Dendritic cell treated with granulocyte-macrophage colony-stimulating factor and Interleukin-4, amounts not matched to agents 40 ng/mL and 50 ng/mL, for 4 days (primary cell): ENCODE results near the gene CCDC167.

Source experiments
- H3K27ac Mint-ChIP-seq: one replicate; pipeline ENCODE4 v1.8.0; 2022; ENCODE audit warnings: mild to moderate bottlenecking, mixed read lengths
- H3K27me3 Mint-ChIP-seq: one replicate; pipeline ENCODE4 v1.8.0; 2022; ENCODE audit warnings: mild to moderate bottlenecking, mixed read lengths
- H3K36me3 Mint-ChIP-seq: one replicate; pipeline ENCODE4 v1.8.0; 2022; ENCODE audit warnings: low read depth, mixed read lengths
- H3K4me1 Mint-ChIP-seq: one replicate; pipeline ENCODE4 v1.8.0; 2022; ENCODE audit warnings: low read depth, mixed read lengths
- H3K4me3 Mint-ChIP-seq: one replicate; pipeline ENCODE4 v1.8.0; 2022; ENCODE audit warnings: mild to moderate bottlenecking, moderate library complexity, mixed read lengths
- H3K9me3 Mint-ChIP-seq: one replicate; pipeline ENCODE4 v1.8.0; 2022; ENCODE audit warnings: mixed read lengths
- intact Hi-C: fragments of 100-400 bp; cut with micrococcal nuclease; formaldehyde crosslinking; loops from one replicate; pipeline ENCODE4 v1.15.0; 2022

Gene CCDC167

GRCh38 chr6:37484786-37485170, 14.9 kb downstream of the CCDC167 start:
- H3K4me3 Mint-ChIP-seq = no peak overlapping the region
- H3K27me3 Mint-ChIP-seq = no peaks in the 10 kb centered on the region
- H3K36me3 Mint-ChIP-seq = peaks cover 68% of the 10 kb centered on the region
- intact Hi-C loops = loop anchor here (1.0 to 10.0 kb wide), 4 partner anchors 82 to 1010 kb away; no protein-coding TSS in a partner anchor
- H3K9me3 Mint-ChIP-seq = no peaks in the 10 kb centered on the region
- no peaks in the 10 kb centered on the region for H3K4me1 Mint-ChIP-seq
- H3K27ac Mint-ChIP-seq = no peak overlapping the region

GRCh38 chr6:37483917-37484785, 15.5 kb downstream of the CCDC167 start:
- Mint-ChIP-seq H3K4me1 (no peaks in the 10 kb centered on the region), H3K27me3 (no peaks in the 10 kb centered on the region), H3K36me3 (peaks cover 72% of the 10 kb centered on the region), H3K4me3 (no peak overlapping the region), H3K9me3 (no peaks in the 10 kb centered on the region), H3K27ac (no peak overlapping the region)
- intact Hi-C loops = loop anchor here (1.0 to 10.0 kb wide), 4 partner anchors 82 to 1011 kb away; no protein-coding TSS in a partner anchor

DNA sequence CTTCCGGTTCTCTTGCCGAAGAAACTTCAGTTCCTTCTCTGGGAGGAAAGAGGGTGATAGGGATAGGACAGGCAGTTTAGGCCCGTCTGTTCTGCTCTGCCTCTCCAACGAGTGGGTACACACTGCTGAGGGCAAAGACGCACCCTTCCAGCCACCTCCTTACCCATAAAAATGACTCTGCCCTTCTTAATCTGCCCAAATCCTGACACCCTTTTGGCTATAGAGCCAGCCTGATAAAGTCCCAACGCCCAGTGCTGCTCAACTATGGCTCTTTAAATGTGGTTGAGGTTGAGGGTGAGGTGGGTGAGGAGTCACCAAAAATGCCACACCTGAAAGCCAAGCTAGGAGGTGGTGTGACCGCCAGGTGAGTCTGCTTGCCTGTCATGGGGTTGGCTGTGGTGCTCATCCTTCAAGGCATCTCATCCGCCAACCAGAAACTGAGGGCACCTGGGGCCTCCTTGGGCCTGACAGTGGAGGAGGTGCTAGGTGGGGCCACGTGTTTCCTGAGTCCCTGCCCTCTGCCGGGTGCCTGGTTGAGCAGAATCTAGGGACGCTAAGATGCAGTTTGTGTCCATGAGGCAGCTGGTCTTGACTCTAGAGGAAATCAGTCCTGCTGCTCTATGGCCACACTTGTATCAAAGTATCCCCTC, 16.3 kb downstream of the CCDC167 start:
- Mint-ChIP-seq H3K4me3 (no peak overlapping the region), H3K4me1 (no peaks in the 10 kb centered on the region), H3K36me3 (peaks cover 72% of the 10 kb centered on the region), H3K9me3 (no peaks in the 10 kb centered on the region), H3K27me3 (no peaks in the 10 kb centered on the region), H3K27ac (no peak overlapping the region)
- intact Hi-C loops = loop anchor here (5.0 to 10.0 kb wide), 2 partner anchors 169 to 1011 kb away; no protein-coding TSS in a partner anchor

DNA sequence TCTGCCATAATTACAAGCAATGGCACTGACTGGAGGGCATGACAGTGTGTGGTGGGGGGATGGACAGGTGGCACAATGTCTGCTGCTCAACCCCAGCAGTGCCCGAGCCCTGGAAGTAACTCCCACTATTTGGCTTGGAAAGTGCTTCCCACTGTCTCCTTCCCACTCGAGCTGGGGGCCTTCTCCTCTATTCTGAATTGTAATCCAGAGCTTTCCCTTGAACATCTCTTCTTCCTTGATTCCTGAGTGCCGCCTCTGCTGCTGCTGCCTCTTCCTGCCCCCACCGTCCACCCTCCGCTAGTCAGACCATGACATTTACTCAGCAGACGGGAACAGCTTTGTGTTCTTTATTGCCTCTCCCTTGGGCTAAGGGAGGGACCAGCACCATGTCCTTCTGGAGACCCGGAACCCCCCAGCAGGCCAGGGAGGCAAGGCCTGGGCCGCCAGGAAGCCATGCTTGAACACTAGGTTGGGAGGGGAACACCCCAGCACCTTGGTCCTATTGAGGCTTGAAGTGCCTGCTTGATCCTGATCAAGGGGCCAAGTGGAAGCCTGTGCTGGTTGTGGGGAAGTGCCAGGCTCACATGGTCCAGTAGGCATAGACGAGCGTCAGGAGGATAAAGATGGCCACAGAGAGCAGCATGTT, 17.0 kb downstream of the CCDC167 start:
- Mint-ChIP-seq H3K27ac (no peak overlapping the region), H3K9me3 (no peaks in the 10 kb centered on the region), H3K27me3 (no peaks in the 10 kb centered on the region), H3K4me3 (no peak overlapping the region), H3K4me1 (no peaks in the 10 kb centered on the region), H3K36me3 (peaks cover 73% of the 10 kb centered on the region)
- intact Hi-C loops = loop anchor here (5.0 to 10.0 kb wide), 2 partner anchors 170 to 1012 kb away; no protein-coding TSS in a partner anchor

- Mint-ChIP-seq H3K4me3 (no peak overlapping the region), H3K36me3 (peaks cover 80% of the 10 kb centered on the region), H3K4me1 (no peaks in the 10 kb centered on the region), H3K27me3 (no peaks in the 10 kb centered on the region), H3K9me3 (no peaks in the 10 kb centered on the region), H3K27ac (no peak overlapping the region)
- intact Hi-C loops = loop anchor here (5.0 to 10.0 kb wide), 2 partner anchors 170 to 1013 kb away; no protein-coding TSS in a partner anchor
Measured at GRCh38 chr6:37481711-37482605, 17.7 kb downstream of the CCDC167 start.

DNA sequence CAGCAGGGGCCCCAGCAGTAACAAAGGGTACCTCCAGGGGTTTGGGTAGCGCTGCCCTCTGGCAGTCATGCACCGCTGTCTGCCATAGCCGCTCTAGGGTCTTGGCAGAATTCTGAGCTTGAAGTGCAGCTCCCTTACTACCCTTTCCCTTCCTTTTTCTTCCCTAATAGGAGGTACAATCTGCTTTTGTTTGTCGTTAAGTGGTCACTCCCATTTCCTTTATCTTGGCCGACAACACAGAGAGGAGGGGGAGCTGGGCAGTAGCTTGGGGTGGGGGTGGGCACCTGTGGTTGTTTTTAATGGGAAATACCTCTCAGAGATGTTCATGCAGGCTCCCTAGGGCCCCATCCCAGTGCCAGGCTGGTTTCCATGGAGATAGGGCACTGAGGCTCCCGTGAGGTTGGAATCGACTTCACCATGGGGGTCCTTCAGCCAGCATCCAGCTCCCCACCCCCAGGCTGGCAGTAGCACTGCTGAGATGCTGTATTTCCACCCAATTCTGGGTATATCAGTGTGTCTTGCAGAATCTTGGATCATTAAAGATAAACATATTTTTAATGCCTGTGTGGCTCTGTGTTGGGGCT, 18.6 kb downstream of the CCDC167 start:
- Mint-ChIP-seq H3K36me3 (peaks cover 78% of the 10 kb centered on the region), H3K27me3 (no peaks in the 10 kb centered on the region), H3K4me1 (no peaks in the 10 kb centered on the region), H3K9me3 (no peaks in the 10 kb centered on the region), H3K4me3 (no peak overlapping the region), H3K27ac (no peak overlapping the region)
- intact Hi-C loops = loop anchor here (5.0 to 10.0 kb wide), 2 partner anchors 171 to 1014 kb away; no protein-coding TSS in a partner anchor

GRCh38 chr6:37480118-37480736, 19.5 kb downstream of the CCDC167 start:
- no peaks in the 10 kb centered on the region for H3K27me3 Mint-ChIP-seq
- no peak overlapping the region for H3K4me3 Mint-ChIP-seq
- no peaks in the 10 kb centered on the region for H3K4me1 Mint-ChIP-seq
- no peaks in the 10 kb centered on the region for H3K9me3 Mint-ChIP-seq
- H3K36me3 Mint-ChIP-seq = peaks cover 85% of the 10 kb centered on the region
- H3K27ac Mint-ChIP-seq = no peak overlapping the region
- intact Hi-C loops = loop anchor here (5.0 to 10.0 kb wide), 2 partner anchors 172 to 1015 kb away; no protein-coding TSS in a partner anchor

- Mint-ChIP-seq H3K4me3 (no peak overlapping the region), H3K36me3 (peaks cover 94% of the 10 kb centered on the region), H3K27ac (no peak overlapping the region), H3K9me3 (no peaks in the 10 kb centered on the region), H3K27me3 (no peaks in the 10 kb centered on the region), H3K4me1 (no peaks in the 10 kb centered on the region)
- intact Hi-C loops = no loop called here
Measured at GRCh38 chr6:37479266-37479854, 20.3 kb downstream of the CCDC167 start.

DNA sequence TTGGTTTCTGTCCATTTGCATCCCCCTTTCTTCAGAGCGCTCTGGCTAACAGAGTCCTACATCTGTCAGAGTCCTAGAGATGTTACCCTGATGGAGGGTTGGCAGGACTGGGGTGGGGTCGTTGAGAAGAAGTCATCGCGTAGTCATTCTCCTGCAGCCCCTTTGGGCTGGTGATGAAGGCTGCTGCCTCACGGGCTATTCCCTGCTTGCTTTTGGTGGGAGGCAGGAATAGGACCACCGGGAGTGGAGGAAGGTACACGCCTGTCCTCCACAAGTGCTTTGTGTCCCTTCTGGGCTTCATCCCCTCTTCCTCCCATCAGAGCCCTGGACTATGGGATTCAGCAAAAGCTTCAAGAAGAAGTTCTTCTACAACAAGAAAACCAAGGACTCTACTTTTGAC, 20.9 kb downstream of the CCDC167 start:
- H3K27me3 Mint-ChIP-seq = no peaks in the 10 kb centered on the region
- no peak overlapping the region for H3K4me3 Mint-ChIP-seq
- H3K9me3 Mint-ChIP-seq = no peaks in the 10 kb centered on the region
- intact Hi-C loops = no loop called here
- peaks cover 98% of the 10 kb centered on the region for H3K36me3 Mint-ChIP-seq
- H3K27ac Mint-ChIP-seq = no peak overlapping the region
- no peaks in the 10 kb centered on the region for H3K4me1 Mint-ChIP-seq

- Mint-ChIP-seq H3K27me3 (no peaks in the 10 kb centered on the region), H3K4me3 (no peak overlapping the region), H3K4me1 (no peaks in the 10 kb centered on the region), H3K27ac (no peak overlapping the region), H3K9me3 (no peaks in the 10 kb centered on the region), H3K36me3 (peaks cover 98% of the 10 kb centered on the region)
- intact Hi-C loops = no loop called here
Measured at GRCh38 chr6:37477656-37478435, 21.8 kb downstream of the CCDC167 start.

- H3K36me3 Mint-ChIP-seq = peaks cover 98% of the 10 kb centered on the region
- no peaks in the 10 kb centered on the region for H3K4me1 Mint-ChIP-seq
- no peaks in the 10 kb centered on the region for H3K27me3 Mint-ChIP-seq
- no peak overlapping the region for H3K27ac Mint-ChIP-seq
- intact Hi-C loops = no loop called here
- no peaks in the 10 kb centered on the region for H3K9me3 Mint-ChIP-seq
- no peak overlapping the region for H3K4me3 Mint-ChIP-seq
Measured at GRCh38 chr6:37477191-37477590, 22.5 kb downstream of the CCDC167 start.

DNA sequence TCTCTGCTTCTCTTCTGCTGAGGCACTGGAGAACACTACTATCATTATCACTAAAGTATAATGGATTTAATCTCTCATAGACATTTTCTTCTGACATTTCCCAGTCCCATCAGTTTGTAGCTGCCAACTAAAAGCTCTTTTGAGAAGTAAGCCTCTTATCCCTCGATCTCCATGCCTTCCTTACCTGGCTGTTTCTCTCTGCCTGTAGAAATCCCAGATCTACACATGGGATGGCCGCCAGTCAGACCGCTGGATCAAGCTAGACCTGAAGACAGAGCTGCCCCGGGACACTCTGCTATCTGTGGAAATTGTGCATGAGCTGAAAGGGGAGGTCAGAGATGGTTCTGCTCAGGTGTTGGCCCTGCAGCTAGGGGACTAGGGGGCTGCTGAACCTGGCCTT, 25.4 kb downstream of the CCDC167 start:
- Mint-ChIP-seq H3K4me1 (no peaks in the 10 kb centered on the region), H3K9me3 (no peaks in the 10 kb centered on the region), H3K36me3 (peaks cover 98% of the 10 kb centered on the region), H3K4me3 (no peak overlapping the region), H3K27me3 (no peaks in the 10 kb centered on the region), H3K27ac (no peak overlapping the region)
- intact Hi-C loops = no loop called here
